K562 (cell line): ENCODE data around the gene ABCA10. TPM values are rescaled to one million over a fixed set of nuclear protein-coding genes. Genes with fewer than 3 reads are reported as not detected.
A peak's percentile ranks its signal among the peaks of the same experiment; 100 is the strongest.

Experiments
- CBFA2T2 ChIP-seq: fragments of 450-650 bp; conservative IDR thresholded peaks from 2 replicates; pipeline ENCODE4 v1.6.1; 2017; ENCODE audit warnings: mild to moderate bottlenecking
- CREB3 ChIP-seq: fragments of 450-650 bp; conservative IDR thresholded peaks from 2 replicates; pipeline ENCODE4 v1.6.1; 2016; ENCODE audit warnings: missing genetic modification characterization, low read depth, mild to moderate bottlenecking, missing compliant biosample characterization, moderate library complexity
- E2F4 ChIP-seq: sonication (generic); formaldehyde crosslinking; IDR thresholded peaks from 2 replicates; pipeline ENCODE4 v1.8.0; 2022; ENCODE audit warnings: mild to moderate bottlenecking, low read depth, missing genetic modification reagents
- ETS1 ChIP-seq: conservative IDR thresholded peaks from 2 replicates; pipeline ENCODE4 v1.6.1; 2011; ENCODE audit warnings: low read depth, mild to moderate bottlenecking, low read length; ENCODE audit not compliant: control insufficient read depth
- FOXP1 ChIP-seq: sonication (generic); formaldehyde crosslinking; IDR thresholded peaks from 2 replicates; pipeline ENCODE4 v1.8.0; 2022; ENCODE audit warnings: mild to moderate bottlenecking, missing genetic modification reagents
- HDAC6 ChIP-seq: IDR thresholded peaks from 2 replicates; pipeline ENCODE4 v1.6.1; 2012; ENCODE audit warnings: low read depth, mild to moderate bottlenecking, control low read depth, inconsistent platforms, low read length, moderate library complexity
- MEF2D ChIP-seq: conservative IDR thresholded peaks from 2 replicates; pipeline ENCODE4 v1.6.1; 2016; ENCODE audit warnings: low read depth, missing genetic modification characterization, missing compliant biosample characterization
- MEIS2 ChIP-seq: fragments of 450-650 bp; IDR thresholded peaks from 2 replicates; pipeline ENCODE4 v1.6.1; 2014; ENCODE audit warnings: mild to moderate bottlenecking; ENCODE audit not compliant: partially characterized antibody
- MTA3 ChIP-seq: fragments of 450-650 bp; formaldehyde crosslinking; IDR thresholded peaks from 2 replicates; pipeline ENCODE4 v1.6.1; 2017; ENCODE audit warnings: mild to moderate bottlenecking, borderline replicate concordance
- POLR2A ChIP-seq: fragments of 450-650 bp; conservative IDR thresholded peaks from 2 replicates; pipeline ENCODE4 v1.6.1; 2016
- PREB ChIP-seq: sonication (generic); formaldehyde crosslinking; IDR thresholded peaks from 2 replicates; pipeline ENCODE4 v1.8.1; 2023; ENCODE audit warnings: mild to moderate bottlenecking, missing genetic modification reagents
- RAD51 ChIP-seq: fragments of 450-650 bp; IDR thresholded peaks from 2 replicates; pipeline ENCODE4 v1.7.1; 2016; ENCODE audit warnings: low read depth, mild to moderate bottlenecking, borderline replicate concordance
- SP1 ChIP-seq: sonication (generic); formaldehyde crosslinking; IDR thresholded peaks from 2 replicates; pipeline ENCODE4 v1.8.1; 2022; ENCODE audit warnings: mild to moderate bottlenecking, missing genetic modification reagents
- STAT6 ChIP-seq: sonication (generic); formaldehyde crosslinking; IDR thresholded peaks from 2 replicates; pipeline ENCODE4 v1.8.1; 2023; ENCODE audit warnings: mild to moderate bottlenecking, missing genetic modification reagents
- TAF7 ChIP-seq: fragments of 450-650 bp; IDR thresholded peaks from 2 replicates; pipeline ENCODE4 v1.6.1; 2016; ENCODE audit warnings: missing genetic modification characterization, missing compliant biosample characterization
- TARDBP ChIP-seq: fragments of 450-650 bp; IDR thresholded peaks from 2 replicates; pipeline ENCODE4 v1.6.1; 2016
- ZBTB11 ChIP-seq, 3 experiments: fragments of 200-800 bp in 1 of 3; fragments of 250-450 bp in 1 of 3; fragments of 450-650 bp in 1 of 3; sonication (Bioruptor Pico) in 1 of 3; sonication (Bioruptor generic) in 1 of 3; formaldehyde crosslinking in 1 of 3; IDR thresholded peaks; 2 replicates each; pipeline versions ENCODE4 v1.6.1 to v1.8.0; 2016 to 2022; ENCODE audit warnings: mild to moderate bottlenecking in 2 of 3, missing genetic modification characterization in 2 of 3, missing compliant biosample characterization in 1 of 3, moderate library complexity in 1 of 3
- ZNF696 ChIP-seq: fragments of 250-450 bp; sonication (Bioruptor Pico); conservative IDR thresholded peaks from 2 replicates; pipeline ENCODE4 v1.4.0; 2020; ENCODE audit warnings: mild to moderate bottlenecking, moderate library complexity
- ZNF780A ChIP-seq: fragments of 250-450 bp; sonication (Bioruptor Pico); IDR thresholded peaks from 2 replicates; pipeline ENCODE4 v1.5.0; 2021; ENCODE audit warnings: mild to moderate bottlenecking
- polyA plus RNA-seq, 8 experiments: library from polyadenylated mRNA; depleted of rRNA in 4 of 8; stranded (reverse) in 5 of 8; unstranded in 3 of 8; fragments of >200 nt; fragmentation: Nextera tagmentation in 2 of 8; fragmentation: Illumina TruSeq in 1 of 8; extraction: Ambion mirVana in 2 of 8; extraction: Trizol in 1 of 8; gene quantifications; 2 replicates each; pipeline versions ENCODE4 v1.2.1 to v1.2.3, GENCODE V29; 2011 to 2014; ENCODE audit warnings: inconsistent platforms in 1 of 8, missing spikeins in 1 of 8
- total RNA-seq, 7 experiments: library from RNA; depleted of rRNA in 6 of 7; stranded (reverse); fragments of >200 nt in 6 of 7; fragmentation: Illumina TruSeq in 2 of 7; extraction: Trizol in 2 of 7; gene quantifications; 2 replicates each; pipeline versions ENCODE4 v1.2.1 to v1.2.3, GENCODE V29; 2011 to 2021; ENCODE audit warnings: low replicate concordance in 1 of 7

ABCA10 gene
- total and polyA plus RNA-seq, 9 of the 15 experiments (the other 6 are each of a cell fraction or from before 2014, with no cell fraction given), result 0.04 to 0.45 (median 0.15) TPM; not detected in 1

- TF ChIP-seq E2F4 (CRISPR knock-in tag) (no peak), FOXP1 (no peak), TARDBP (no peak), PREB (CRISPR knock-in tag) (no peak), STAT6 (no peak), ZNF696 (CRISPR knock-in tag) (no peak), CBFA2T2 (0 out of 2 replicates have a peak, but pooled peaks have one; percentile 39), ZBTB11 (CRISPR knock-in tag; IDR thresholded peaks at IDR 0.05) (no peak), ETS1 (no peak), ZNF780A (CRISPR knock-in tag) (no peak), RAD51 (peak; percentile 78), MEF2D (tag) (no peak), HDAC6 (no peak), SP1 (CRISPR knock-in tag) (no peak), POLR2A (no peak), CREB3 (tag) (no peak), MEIS2 (peak; percentile 31), MTA3 (no peak), TAF7 (no peak)
Observed at GRCh38 chr17:69198238-69198637, 30.4 kb downstream of the ABCA10 start (continued).
